GM12891 (cell line): Measurements from ENCODE around the gene CGN.

Experiments used
- DNase-seq: peaks from one replicate; pipeline ENCODE4 v3.0.0; 2011; ENCODE audit warnings: low spot score; ENCODE audit not compliant: insufficient read length
- FAIRE-seq: peaks from 2 replicates; lab custom pipeline; 2011; peaks lifted over from hg19 to GRCh38; lab: Jason Lieb, UNC
- PAX5 ChIP-seq: IDR thresholded peaks from 2 replicates; pipeline ENCODE4 v1.6.1; 2011; ENCODE audit warnings: low read length, moderate library complexity, mild to moderate bottlenecking; ENCODE audit not compliant: insufficient read depth, severe bottlenecking
- POLR2A ChIP-seq: IDR thresholded peaks from 2 replicates; pipeline ENCODE4 v1.6.1; 2011; ENCODE audit warnings: low read depth, low read length, control low read depth
- POLR2AphosphoS5 ChIP-seq: IDR thresholded peaks from 2 replicates; pipeline ENCODE4 v1.6.1; 2011; ENCODE audit warnings: low read depth, low read length, control low read depth
- POU2F2 ChIP-seq: IDR thresholded peaks from 2 replicates; pipeline ENCODE4 v1.6.1; 2011; ENCODE audit warnings: low read depth, mild to moderate bottlenecking, control low read depth, low read length, moderate library complexity
- SPI1 ChIP-seq: IDR thresholded peaks from 2 replicates; pipeline ENCODE4 v1.6.1; 2011; ENCODE audit warnings: low read depth, low read length, control low read depth
- TAF1 ChIP-seq: IDR thresholded peaks from 2 replicates; pipeline ENCODE4 v1.6.1; 2011; ENCODE audit warnings: low read depth, low read length, control low read depth

Gene CGN

DNA sequence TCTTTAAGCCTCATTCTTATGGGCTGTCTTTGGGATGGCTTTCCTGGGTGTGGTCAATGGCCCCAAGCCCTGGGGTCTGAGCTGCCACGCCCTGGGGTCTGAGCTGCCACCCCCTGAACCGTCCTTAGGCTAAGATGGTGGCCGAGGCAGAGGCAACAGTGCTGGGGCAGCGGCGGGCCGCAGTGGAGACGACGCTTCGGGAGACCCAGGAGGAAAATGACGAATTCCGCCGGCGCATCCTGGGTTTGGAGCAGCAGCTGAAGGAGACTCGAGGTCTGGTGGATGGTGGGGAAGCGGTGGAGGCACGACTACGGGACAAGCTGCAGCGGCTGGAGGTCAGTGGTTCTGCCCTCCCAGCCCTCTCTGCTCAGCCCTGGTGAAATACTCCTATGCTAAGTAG, 18.6 kb downstream of the CGN start:
- DNase-seq = no peak
- TF ChIP-seq SPI1 (no peak), PAX5 (no peak), POLR2A (no peak), POLR2AphosphoS5 (no peak), POU2F2 (no peak), TAF1 (no peak)
- no peak for FAIRE-seq

DNA sequence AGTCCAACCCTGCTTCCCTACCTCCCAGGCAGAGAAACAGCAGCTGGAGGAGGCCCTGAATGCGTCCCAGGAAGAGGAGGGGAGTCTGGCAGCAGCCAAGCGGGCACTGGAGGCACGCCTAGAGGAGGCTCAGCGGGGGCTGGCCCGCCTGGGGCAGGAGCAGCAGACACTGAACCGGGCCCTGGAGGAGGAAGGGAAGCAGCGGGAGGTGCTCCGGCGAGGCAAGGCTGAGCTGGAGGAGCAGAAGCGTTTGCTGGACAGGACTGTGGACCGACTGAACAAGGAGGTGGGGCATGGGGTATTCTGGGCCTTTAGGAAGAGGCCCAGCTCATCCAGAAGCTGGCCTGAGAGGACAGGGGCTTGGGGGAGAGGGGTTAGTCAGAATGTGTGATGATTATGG, 19.3 kb downstream of the CGN start:
- FAIRE-seq (no peak), DNase-seq (no peak)
- no peak for TF ChIP-seq POLR2AphosphoS5
- TF ChIP-seq TAF1 = no peak
- no peak for TF ChIP-seq POU2F2
- TF ChIP-seq SPI1 = no peak
- TF ChIP-seq PAX5 = no peak
- no peak for TF ChIP-seq POLR2A

DNA sequence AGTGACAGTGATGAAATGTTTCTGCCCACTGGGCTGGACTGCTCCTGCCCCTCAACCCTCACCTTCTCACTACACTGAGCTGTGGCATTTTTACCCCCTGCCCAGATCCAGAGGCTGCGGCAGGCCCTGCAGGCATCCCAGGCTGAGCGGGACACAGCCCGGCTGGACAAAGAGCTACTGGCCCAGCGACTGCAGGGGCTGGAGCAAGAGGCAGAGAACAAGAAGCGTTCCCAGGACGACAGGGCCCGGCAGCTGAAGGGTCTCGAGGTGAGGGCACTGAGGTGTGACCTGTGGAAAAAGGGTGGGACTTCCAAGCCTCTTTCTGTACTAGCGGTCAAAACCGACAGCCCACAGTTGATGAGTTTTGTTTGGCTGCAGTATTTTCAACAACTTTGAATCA, 22.7 kb downstream of the CGN start:
- no peak for TF ChIP-seq POLR2AphosphoS5
- no peak for TF ChIP-seq TAF1
- no peak for TF ChIP-seq SPI1
- TF ChIP-seq POLR2A = no peak
- no peak for TF ChIP-seq POU2F2
- TF ChIP-seq PAX5 = no peak
- FAIRE-seq (no peak), DNase-seq (no peak)

DNA sequence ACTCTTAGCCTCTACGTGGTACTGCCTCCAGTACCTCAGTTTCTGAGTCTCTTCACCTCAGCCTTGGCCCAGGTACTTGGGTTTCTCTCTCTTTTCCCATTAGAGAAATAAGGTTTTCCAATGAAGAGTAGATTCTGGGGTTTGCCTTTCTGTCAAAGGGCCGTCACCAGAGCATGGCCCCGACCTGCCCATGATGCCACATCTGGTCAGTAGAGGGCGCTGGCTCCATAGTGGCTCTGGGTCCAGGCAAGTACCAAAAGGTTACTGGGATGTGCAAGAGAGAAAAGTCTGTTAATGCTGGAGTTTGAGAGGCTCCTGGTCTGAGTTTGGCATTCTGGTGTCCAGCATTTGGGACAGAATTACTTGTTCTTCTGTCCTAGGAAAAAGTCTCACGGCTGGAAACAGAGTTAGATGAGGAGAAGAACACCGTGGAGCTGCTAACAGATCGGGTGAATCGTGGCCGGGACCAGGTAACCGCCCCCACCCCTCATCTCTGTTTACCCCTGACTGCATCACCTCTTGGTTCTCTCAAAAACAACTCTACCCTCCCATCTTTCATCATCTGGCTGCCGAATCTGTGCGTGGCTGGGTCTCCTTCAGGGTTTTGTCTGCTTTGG, 23.6 kb downstream of the CGN start:
- peak; percentile 77 for FAIRE-seq
- DNase-seq = peak; percentile 63
- TF ChIP-seq SPI1 (no peak), TAF1 (no peak), PAX5 (no peak), POLR2AphosphoS5 (no peak), POU2F2 (no peak), POLR2A (no peak)

DNA sequence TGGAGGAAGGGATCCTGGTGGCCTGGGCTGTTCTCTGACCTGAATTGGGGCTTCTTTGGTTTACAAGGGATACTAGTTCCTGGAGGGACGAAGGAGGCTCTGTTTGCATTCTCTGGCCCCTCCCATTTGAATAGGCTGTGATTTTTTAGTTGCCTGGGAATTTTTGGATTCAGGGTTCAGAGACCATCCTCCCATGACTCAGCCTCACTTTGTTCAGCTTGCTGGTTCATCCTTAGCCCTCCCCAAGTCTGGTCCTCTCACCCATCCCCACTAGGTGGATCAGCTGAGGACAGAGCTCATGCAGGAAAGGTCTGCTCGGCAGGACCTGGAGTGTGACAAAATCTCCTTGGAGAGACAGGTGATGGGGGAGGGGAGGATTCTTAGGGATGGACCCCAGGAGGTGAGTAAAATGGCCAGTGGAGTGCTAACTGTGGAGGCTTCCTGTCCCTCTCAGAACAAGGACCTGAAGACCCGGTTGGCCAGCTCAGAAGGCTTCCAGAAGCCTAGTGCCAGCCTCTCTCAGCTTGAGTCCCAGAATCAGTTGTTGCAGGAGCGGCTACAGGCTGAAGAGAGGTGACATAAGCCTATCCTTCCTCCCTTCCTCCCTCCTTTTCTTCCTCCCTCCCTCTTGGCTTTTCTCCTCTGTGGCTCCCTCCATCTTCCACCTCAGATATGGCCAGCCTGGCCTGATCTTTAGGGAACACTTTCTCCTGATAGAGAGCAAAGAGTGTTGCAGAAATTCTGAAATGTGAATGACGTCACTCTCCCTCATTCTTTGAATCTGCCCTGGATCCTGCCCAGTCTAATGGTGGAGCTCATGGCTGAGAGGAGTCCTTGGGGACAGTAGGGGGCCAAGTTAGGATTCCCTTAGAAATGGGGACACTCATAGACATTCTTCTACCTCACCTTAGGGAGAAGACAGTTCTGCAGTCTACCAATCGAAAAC, 24.4 kb downstream of the CGN start:
- FAIRE-seq (no peak), DNase-seq (no peak)
- TF ChIP-seq POU2F2 (no peak), POLR2A (no peak), PAX5 (no peak), SPI1 (no peak), TAF1 (no peak), POLR2AphosphoS5 (no peak)

DNA sequence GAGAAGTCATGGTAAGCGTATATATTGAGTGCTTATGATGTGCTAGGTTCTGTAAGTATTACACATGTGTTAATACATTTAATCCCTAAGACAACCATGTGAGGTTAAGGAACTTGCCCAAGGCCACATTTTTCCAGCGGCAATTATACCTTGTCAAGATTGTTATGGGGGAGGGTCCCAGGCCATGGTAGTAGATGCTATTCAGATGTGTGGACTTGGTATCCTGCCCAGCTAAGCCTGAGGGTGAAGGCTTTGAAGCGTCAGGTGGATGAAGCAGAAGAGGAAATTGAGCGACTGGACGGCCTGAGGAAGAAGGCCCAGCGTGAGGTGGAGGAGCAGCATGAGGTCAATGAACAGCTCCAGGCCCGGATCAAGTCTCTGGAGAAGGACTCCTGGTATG, 25.3 kb downstream of the CGN start:
- DNase-seq (no peak), FAIRE-seq (no peak)
- TF ChIP-seq TAF1 = no peak

DNA sequence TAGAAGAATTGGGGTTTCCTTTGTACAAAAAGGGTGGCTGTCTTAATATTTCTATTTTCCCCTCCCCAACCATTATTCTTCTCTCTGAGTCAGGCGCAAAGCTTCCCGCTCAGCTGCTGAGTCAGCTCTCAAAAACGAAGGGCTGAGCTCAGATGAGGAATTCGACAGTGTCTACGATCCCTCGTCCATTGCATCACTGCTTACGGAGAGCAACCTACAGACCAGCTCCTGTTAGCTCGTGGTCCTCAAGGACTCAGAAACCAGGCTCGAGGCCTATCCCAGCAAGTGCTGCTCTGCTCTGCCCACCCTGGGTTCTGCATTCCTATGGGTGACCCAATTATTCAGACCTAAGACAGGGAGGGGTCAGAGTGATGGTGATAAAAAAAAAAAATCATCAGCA, 25.9 kb downstream of the CGN start:
- DNase-seq (no peak), FAIRE-seq (no peak)
- TF ChIP-seq PAX5 (no peak), POLR2A (no peak), TAF1 (no peak), SPI1 (no peak), POLR2AphosphoS5 (no peak), POU2F2 (no peak)

DNA sequence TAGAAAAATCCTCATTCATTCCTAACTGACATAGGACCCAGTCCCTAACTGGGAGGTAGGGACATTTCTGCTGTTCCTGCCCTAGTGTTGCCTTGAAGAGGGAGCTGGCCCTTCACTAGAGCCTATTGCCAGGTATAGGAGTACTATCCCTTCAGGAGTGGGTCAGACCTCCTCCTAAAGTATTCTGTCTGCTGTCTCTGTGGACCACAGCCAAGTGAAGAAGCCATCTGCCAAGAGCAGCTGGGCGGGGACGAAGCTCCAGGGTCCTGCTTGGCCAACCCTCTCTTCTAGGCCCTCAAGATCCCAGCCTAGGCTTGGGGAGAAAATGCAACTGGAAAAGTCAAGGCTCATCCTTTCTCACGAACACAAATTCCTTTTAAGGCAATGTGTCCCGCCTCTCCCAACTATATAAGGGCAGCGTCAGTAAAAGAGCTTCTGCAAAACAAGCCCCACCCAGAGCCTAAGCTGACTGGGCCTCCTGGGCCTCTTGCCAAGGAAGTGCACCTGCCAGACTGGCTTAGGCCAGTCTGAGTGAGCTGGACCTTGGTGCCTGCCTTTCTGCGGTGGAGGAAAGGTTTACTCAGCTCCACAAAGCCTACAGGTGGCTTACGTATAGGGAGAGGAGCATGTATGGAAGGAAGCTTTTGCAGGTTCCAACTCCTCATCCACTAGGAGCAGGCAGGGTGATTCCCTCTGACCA, 28.3 kb downstream of the CGN start:
- TF ChIP-seq POLR2A (no peak), SPI1 (no peak), TAF1 (no peak), POLR2AphosphoS5 (no peak), POU2F2 (no peak), PAX5 (no peak)
- DNase-seq (peak; percentile 37), FAIRE-seq (no peak)

DNA sequence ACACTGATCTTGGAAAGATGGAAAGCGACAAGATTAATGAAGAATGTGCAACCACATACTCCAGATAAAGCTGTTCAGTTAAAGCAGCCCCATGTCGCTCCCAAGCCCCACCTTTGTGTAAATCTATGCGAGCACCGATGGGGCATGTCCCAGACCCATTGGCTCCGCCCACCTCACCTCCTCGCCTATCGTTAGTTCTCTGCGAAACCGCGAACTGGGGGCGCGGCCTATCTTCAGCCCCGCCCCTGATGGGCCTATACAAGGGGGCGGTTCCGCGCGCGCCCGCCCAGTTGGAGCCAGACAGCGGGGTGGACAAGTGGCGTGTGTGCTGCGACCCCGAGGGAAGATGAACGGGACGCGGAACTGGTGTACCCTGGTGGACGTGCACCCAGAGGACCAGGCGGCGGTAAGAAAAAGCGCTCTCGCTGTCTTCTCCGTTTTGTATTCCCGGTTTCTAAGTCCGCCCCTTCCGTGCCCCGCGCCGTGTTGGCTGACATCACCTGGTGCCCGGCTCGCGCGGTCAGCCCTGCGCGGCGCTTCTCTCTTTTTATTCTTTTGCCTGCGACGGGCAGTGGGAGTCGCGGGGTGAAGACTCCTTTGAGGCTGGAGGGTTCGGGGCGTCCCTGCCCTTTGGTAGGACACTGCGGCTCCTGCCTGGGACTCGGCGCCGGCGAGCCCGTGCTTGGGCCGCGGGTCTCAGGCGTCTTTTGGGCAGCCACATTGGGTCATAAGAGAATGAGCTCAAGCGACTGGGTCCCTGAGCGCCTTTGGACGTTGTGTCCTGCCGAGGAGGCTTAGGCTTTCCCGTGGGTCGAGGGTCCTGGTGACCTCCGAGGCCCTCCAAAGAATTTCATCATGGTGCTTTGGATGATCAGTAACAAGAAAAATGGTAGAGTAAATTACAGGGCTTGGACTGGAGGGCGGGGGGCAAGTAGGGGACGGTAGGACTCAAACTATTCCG, 29.1 kb downstream of the CGN start, which contains the start of gene TUFT1:
Gene TUFT1 (plus strand): TSS at position 289 of the 961 bp plus-strand sequence. CDS start 58 bp downstream, at position 347.
- peak; percentile 84 for DNase-seq
- TF ChIP-seq POU2F2 = no peak
- TF ChIP-seq TAF1 = no peak
- TF ChIP-seq POLR2A = 0 out of 2 replicates have a peak, but pooled peaks have one; percentile 43
- peak; percentile 92 for FAIRE-seq
